NCI-H146 treated with DMSO at 0.1 percent for 48 hours (cell line): Measurements from ENCODE around the gene ALPG.
"Not testable (repeated sequence)": the region's sequence is repeated elsewhere in the genome, so short reads cannot be mapped to it uniquely, and the experiment has no call there.

Experiments used
- DNase-seq: peaks from one replicate; lab custom pipeline; 2025; ENCODE audit not compliant: unreplicated experiment; lab: John Stamatoyannopoulos, UW

Gene ALPG

GRCh38 chr2:232438951-232439757 lies 32.5 kb downstream of the ALPG start:
- no peak for DNase-seq

- no peak for DNase-seq
Observed at GRCh38 chr2:232439758-232440135, 33.1 kb downstream of the ALPG start.

GRCh38 chr2:232440220-232441018 lies 33.8 kb downstream of the ALPG start:
- peak; percentile 17 for DNase-seq

GRCh38 chr2:232441147-232441651 lies 34.6 kb downstream of the ALPG start:
- DNase-seq: no peak

GRCh38 chr2:232441922-232442321 lies 35.3 kb downstream of the ALPG start:
- not testable (repeated sequence) for DNase-seq

GRCh38 chr2:232442431-232442830 lies 35.8 kb downstream of the ALPG start:
- DNase-seq: not testable (repeated sequence)

GRCh38 chr2:232443047-232443446 lies 36.4 kb downstream of the ALPG start:
- not testable (repeated sequence) for DNase-seq

- DNase-seq: not testable (repeated sequence)
Observed at GRCh38 chr2:232443669-232444408, 37.2 kb downstream of the ALPG start.

- DNase-seq: no peak
Observed at GRCh38 chr2:232444409-232445148, 37.9 kb downstream of the ALPG start.

GRCh38 chr2:232445149-232445885 lies 38.7 kb downstream of the ALPG start:
- not testable (repeated sequence) for DNase-seq

- not testable (repeated sequence) for DNase-seq
Observed at GRCh38 chr2:232446266-232446777, 39.7 kb downstream of the ALPG start.

GRCh38 chr2:232447091-232447620 lies 40.5 kb downstream of the ALPG start:
- no peak for DNase-seq

GRCh38 chr2:232447638-232448303 lies 41.1 kb downstream of the ALPG start:
- DNase-seq: no peak

- no peak for DNase-seq
Observed at GRCh38 chr2:232448304-232448690, 41.7 kb downstream of the ALPG start.

- DNase-seq: no peak
Observed at GRCh38 chr2:232449964-232450363, 43.3 kb downstream of the ALPG start.

GRCh38 chr2:232451645-232452044 lies 45.0 kb downstream of the ALPG start:
- DNase-seq: not testable (repeated sequence)

GRCh38 chr2:232454630-232455029 lies 48.0 kb downstream of the ALPG start:
- DNase-seq: no peak

GRCh38 chr2:232455426-232456255 lies 49.0 kb downstream of the ALPG start, which contains the start of gene ALPI:
TSS of gene ALPI (plus strand) at chr2:232456153. CDS start at chr2:232456200, 47 bp downstream.
- no peak for DNase-seq
